SK-MEL-5 (cell line): ENCODE measurements around the gene MCOLN3. TPM values are rescaled to one million over a fixed set of nuclear protein-coding genes. Genes with fewer than 3 reads are reported as not detected.

Experiments
- DNase-seq: peaks from one replicate; pipeline ENCODE4 v3.0.0-alpha.2; 2016; ENCODE audit warnings: low read depth, low spot score
- in situ Hi-C: cut with HindIII; loops from 2 replicates; pipeline ENCODE4 v1.10.0; 2016; ENCODE audit warnings: low sequenced_read_pairs, high pct_unique_total_duplicates, low pct_unique_long_range_greater_than_20kb
- total RNA-seq: library from RNA; depleted of rRNA; stranded (reverse); fragments of >200 nt; shearing (Covaris generic); gene quantifications from 2 replicates; pipeline ENCODE4 v1.2.3, GENCODE V29; 2014; rRNA removed

The MCOLN3 gene
- total RNA-seq, 1 experiment from 2014 or later = 2.0 TPM

- no peak for DNase-seq
- in situ Hi-C loops = no loop called here
These were observed 78.6 kb downstream of the MCOLN3 start for GRCh38 chr1:84969489-84970250.

GRCh38 chr1:84968865-84969264 lies 79.4 kb downstream of the MCOLN3 start:
- no peak for DNase-seq
- in situ Hi-C loops = no loop called here

GRCh38 chr1:84968101-84968500 lies 80.2 kb downstream of the MCOLN3 start:
- DNase-seq = no peak
- in situ Hi-C loops = no loop called here

Other genes starting within 250 kb of the MCOLN3 start
- gene LPAR3, start 155.3 kb downstream of the MCOLN3 start, total RNA-seq = 0.82 and 1.3 TPM in 2 replicates
- 18.1 and 19.3 TPM in 2 replicates for gene MCOLN2, start 51.4 kb downstream of the MCOLN3 start, total RNA-seq
- 2.0 and 2.6 TPM in 2 replicates for gene SYDE2, start 152.5 kb upstream of the MCOLN3 start, total RNA-seq
- 19.7 and 24.0 TPM in 2 replicates for gene C1orf52, start 211.2 kb upstream of the MCOLN3 start, total RNA-seq
- 12.0 and 12.9 TPM in 2 replicates for gene BCL10, start 228.1 kb upstream of the MCOLN3 start, total RNA-seq